HL-60/S4 (cell line): ENCODE results near the gene DDRGK1.

Experiments used
- in situ Hi-C: fragments of 300-500 bp; cut with MboI; formaldehyde crosslinking; loops from 2 replicates; pipeline ENCODE4 v1.14.3; 2022; ENCODE audit warnings: low sequenced_read_pairs

Gene DDRGK1

GRCh38 chr20:3235666-3236324 lies 31.3 kb upstream of the DDRGK1 start:
- in situ Hi-C loops: no loop called here

GRCh38 chr20:3233991-3234498 lies 29.6 kb upstream of the DDRGK1 start:
- in situ Hi-C loops: no loop called here

- in situ Hi-C loops: no loop called here
These were observed 28.9 kb upstream of the DDRGK1 start for GRCh38 chr20:3233131-3233990.

- in situ Hi-C loops: no loop called here
These were observed 27.6 kb upstream of the DDRGK1 start for GRCh38 chr20:3231889-3232588.

- in situ Hi-C loops: no loop called here
These were observed 26.6 kb upstream of the DDRGK1 start for GRCh38 chr20:3231116-3231515.

GRCh38 chr20:3229798-3230197 lies 25.3 kb upstream of the DDRGK1 start:
- in situ Hi-C loops: no loop called here

- in situ Hi-C loops: no loop called here
These were observed 24.7 kb upstream of the DDRGK1 start for GRCh38 chr20:3229158-3229557.

GRCh38 chr20:3228750-3229032 lies 24.2 kb upstream of the DDRGK1 start:
- in situ Hi-C loops: no loop called here

GRCh38 chr20:3227936-3228749 lies 23.7 kb upstream of the DDRGK1 start:
- in situ Hi-C loops: no loop called here

GRCh38 chr20:3227506-3227905 lies 23.0 kb upstream of the DDRGK1 start:
- in situ Hi-C loops: no loop called here

- in situ Hi-C loops: no loop called here
These were observed 22.4 kb upstream of the DDRGK1 start for GRCh38 chr20:3226864-3227263.

- in situ Hi-C loops: no loop called here
These were observed 21.6 kb upstream of the DDRGK1 start for GRCh38 chr20:3226093-3226492.

- in situ Hi-C loops: no loop called here
These were observed 20.4 kb upstream of the DDRGK1 start for GRCh38 chr20:3224681-3225421.

- in situ Hi-C loops: no loop called here
These were observed 19.7 kb upstream of the DDRGK1 start for GRCh38 chr20:3223994-3224680.

- in situ Hi-C loops: no loop called here
These were observed 19.1 kb upstream of the DDRGK1 start for GRCh38 chr20:3223651-3223993.

GRCh38 chr20:3222635-3223600 lies 18.4 kb upstream of the DDRGK1 start:
- in situ Hi-C loops: no loop called here

- in situ Hi-C loops: no loop called here
These were observed 17.1 kb upstream of the DDRGK1 start for GRCh38 chr20:3221398-3222226.
